Progenitor cell of endocrine pancreas (in vitro differentiated cells): ENCODE data around the gene SMOC2. TPM values are rescaled to one million over a fixed set of nuclear protein-coding genes. Genes with fewer than 3 reads are reported as not detected.
"Not testable (repeated sequence)": the region's sequence is repeated elsewhere in the genome, so short reads cannot be mapped to it uniquely, and the experiment has no call there.

ENCODE experiments used
- DNase-seq: peaks from one replicate; pipeline ENCODE4 v3.0.0; 2021; ENCODE audit warnings: low spot score; ENCODE audit not compliant: unreplicated experiment
- H3K27ac Mint-ChIP-seq: 2 replicates; pipeline ENCODE4 v1.8.0; 2021; ENCODE audit warnings: mild to moderate bottlenecking, moderate library complexity, mixed read lengths
- H3K27me3 Mint-ChIP-seq: 2 replicates; pipeline ENCODE4 v1.8.0; 2021; ENCODE audit warnings: mixed read lengths
- H3K36me3 Mint-ChIP-seq: 2 replicates; pipeline ENCODE4 v1.8.0; 2022; ENCODE audit warnings: mixed read lengths; ENCODE audit not compliant: insufficient read depth
- H3K4me1 Mint-ChIP-seq: 2 replicates; pipeline ENCODE4 v1.8.0; 2021; ENCODE audit warnings: low read depth, mixed read lengths
- H3K4me3 Mint-ChIP-seq: 2 replicates; pipeline ENCODE4 v1.8.0; 2021; ENCODE audit warnings: low read depth, mild to moderate bottlenecking, moderate library complexity, mixed read lengths
- H3K9me3 Mint-ChIP-seq: 2 replicates; pipeline ENCODE4 v1.8.0; 2021; ENCODE audit warnings: low read depth, mixed read lengths
- CTCF ChIP-seq: fragments of 200-600 bp; sonication (generic); IDR thresholded peaks from one replicate; pipeline ENCODE4 v1.5.0; 2021; ENCODE audit warnings: antibody characterized with exemption, mild to moderate bottlenecking; ENCODE audit not compliant: unreplicated experiment
- total RNA-seq: library from RNA; stranded (reverse); gene quantifications from 2 replicates; pipeline ENCODE4 v1.2.1, GENCODE V29; 2021

Gene SMOC2
- total RNA-seq, 1 donor from 2014 or later, result 5.9 TPM

DNA sequence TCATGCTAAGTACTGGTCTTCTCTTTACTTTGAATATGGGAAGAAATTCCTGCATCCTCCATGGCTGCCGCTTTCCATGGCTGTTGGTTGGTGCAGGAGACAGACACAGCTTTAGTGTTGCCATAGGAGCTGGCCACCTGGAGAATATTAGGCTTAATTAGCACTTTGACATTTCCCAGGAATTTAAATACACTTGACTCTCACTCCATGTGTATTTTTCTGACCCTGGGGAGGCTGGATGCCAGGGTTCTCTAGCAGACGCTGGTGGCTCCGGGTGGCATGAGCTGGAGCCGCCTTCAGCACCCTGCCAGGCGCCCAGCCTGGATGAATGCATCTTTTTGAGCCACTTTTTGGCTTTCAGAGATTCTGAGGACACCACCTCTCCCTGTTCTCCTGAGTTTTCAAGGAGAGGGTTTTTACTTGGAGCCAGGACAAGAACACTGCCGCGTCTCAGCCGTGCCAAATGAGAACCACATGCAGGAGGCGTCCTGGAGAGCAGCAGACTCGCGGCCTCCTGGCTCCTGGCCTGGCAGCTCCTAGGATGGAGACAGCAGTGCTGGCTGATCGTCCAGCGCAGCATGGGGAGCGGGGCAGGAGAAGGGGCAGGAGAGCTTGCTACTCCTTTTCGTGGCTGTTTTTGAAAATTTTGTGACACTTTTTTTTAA lies 258.8 kb downstream of the SMOC2 start:
- H3K27me3 Mint-ChIP-seq, result peaks cover 5% of the 10 kb centered on the region
- H3K4me1 Mint-ChIP-seq, result peaks cover 15% of the 10 kb centered on the region
- H3K9me3 Mint-ChIP-seq, result peaks cover 3% of the 10 kb centered on the region
- H3K36me3 Mint-ChIP-seq, result no peaks in the 10 kb centered on the region
- no peak overlapping the region for H3K4me3 Mint-ChIP-seq
- no peak for DNase-seq
- no peak for TF ChIP-seq CTCF
- H3K27ac Mint-ChIP-seq, result peak overlapping the region; percentile 33

DNA sequence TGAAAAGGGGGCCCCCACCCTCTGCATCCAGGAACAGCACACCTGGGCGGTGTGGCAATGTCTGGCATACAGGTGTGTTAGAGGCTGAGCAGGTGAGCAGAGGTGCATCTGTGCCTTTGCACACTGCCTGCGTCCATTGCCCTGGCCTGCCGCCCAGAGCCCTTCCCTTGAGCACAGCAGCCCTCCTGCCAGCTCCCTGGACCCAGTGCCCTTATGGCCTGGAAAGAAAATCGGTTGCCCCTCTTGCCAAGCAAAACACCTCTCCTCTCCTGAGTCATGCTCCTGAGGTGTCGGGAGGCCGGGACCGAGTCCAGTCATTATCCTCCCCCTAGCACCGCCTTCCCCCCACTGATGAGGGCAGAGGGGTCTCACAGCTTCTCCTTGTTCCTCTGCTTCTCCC lies 259.9 kb downstream of the SMOC2 start:
- Mint-ChIP-seq H3K4me1 (peaks cover 7% of the 10 kb centered on the region), H3K36me3 (no peaks in the 10 kb centered on the region), H3K9me3 (peaks cover 3% of the 10 kb centered on the region), H3K4me3 (no peak overlapping the region), H3K27me3 (peaks cover 5% of the 10 kb centered on the region), H3K27ac (no peak overlapping the region)
- TF ChIP-seq CTCF, result no peak
- no peak for DNase-seq

DNA sequence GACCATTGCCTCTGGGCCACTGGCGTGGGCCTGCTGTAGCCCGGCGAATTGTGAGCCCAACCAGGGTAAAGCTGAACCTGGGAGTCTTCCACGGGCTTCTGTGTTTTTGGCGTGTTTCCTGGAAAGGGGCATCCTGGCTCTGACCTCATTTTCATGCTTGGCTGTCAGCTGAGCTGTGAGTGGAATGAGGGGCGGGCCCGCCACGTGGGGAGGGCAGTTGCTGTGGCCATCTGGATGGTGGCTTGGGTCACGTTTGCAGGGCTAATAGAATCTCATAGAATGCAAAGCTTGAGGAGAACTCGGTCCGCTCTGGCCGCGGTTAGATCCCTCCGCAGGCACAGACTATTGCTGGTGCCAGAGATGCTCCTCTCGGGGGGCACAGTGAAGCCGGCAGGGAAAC lies 263.0 kb downstream of the SMOC2 start:
- H3K27me3 Mint-ChIP-seq, result peaks cover 7% of the 10 kb centered on the region
- H3K36me3 Mint-ChIP-seq, result no peaks in the 10 kb centered on the region
- H3K4me3 Mint-ChIP-seq, result no peak overlapping the region
- H3K4me1 Mint-ChIP-seq, result peaks cover 6% of the 10 kb centered on the region
- no peak for TF ChIP-seq CTCF
- H3K9me3 Mint-ChIP-seq, result no peaks in the 10 kb centered on the region
- DNase-seq, result no peak
- H3K27ac Mint-ChIP-seq, result no peak overlapping the region

- H3K9me3 Mint-ChIP-seq, result no peaks in the 10 kb centered on the region
- no peaks in the 10 kb centered on the region for H3K36me3 Mint-ChIP-seq
- H3K4me1 Mint-ChIP-seq, result peaks cover 6% of the 10 kb centered on the region
- no peak for DNase-seq
- H3K4me3 Mint-ChIP-seq, result no peak overlapping the region
- H3K27ac Mint-ChIP-seq, result no peak overlapping the region
- H3K27me3 Mint-ChIP-seq, result peaks cover 7% of the 10 kb centered on the region
- no peak for TF ChIP-seq CTCF
These were observed 263.7 kb downstream of the SMOC2 start for GRCh38 chr6:168704678-168705077.

DNA sequence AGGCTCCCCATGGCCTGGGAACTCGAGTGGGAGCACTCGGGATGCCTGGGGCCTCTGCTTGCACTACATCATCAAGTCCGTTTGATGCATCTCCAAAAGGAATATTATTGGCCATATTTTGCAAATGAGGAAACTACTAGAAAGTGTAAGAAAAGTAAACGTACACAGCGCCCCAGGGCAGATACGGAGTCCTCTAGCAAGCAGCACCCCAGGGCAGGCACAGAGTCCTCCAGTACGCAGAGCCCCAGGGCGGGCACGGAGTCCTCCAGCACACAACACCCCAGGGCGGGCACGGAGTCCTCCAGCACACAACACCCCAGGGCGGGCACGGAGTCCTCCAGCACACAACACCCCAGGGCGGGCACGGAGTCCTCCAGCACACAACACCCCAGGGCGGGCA lies 264.3 kb downstream of the SMOC2 start:
- H3K27ac Mint-ChIP-seq, DNase-seq, H3K9me3 Mint-ChIP-seq, H3K4me1 Mint-ChIP-seq, H3K27me3 Mint-ChIP-seq, H3K4me3 Mint-ChIP-seq, H3K36me3 Mint-ChIP-seq: not testable (repeated sequence)

DNA sequence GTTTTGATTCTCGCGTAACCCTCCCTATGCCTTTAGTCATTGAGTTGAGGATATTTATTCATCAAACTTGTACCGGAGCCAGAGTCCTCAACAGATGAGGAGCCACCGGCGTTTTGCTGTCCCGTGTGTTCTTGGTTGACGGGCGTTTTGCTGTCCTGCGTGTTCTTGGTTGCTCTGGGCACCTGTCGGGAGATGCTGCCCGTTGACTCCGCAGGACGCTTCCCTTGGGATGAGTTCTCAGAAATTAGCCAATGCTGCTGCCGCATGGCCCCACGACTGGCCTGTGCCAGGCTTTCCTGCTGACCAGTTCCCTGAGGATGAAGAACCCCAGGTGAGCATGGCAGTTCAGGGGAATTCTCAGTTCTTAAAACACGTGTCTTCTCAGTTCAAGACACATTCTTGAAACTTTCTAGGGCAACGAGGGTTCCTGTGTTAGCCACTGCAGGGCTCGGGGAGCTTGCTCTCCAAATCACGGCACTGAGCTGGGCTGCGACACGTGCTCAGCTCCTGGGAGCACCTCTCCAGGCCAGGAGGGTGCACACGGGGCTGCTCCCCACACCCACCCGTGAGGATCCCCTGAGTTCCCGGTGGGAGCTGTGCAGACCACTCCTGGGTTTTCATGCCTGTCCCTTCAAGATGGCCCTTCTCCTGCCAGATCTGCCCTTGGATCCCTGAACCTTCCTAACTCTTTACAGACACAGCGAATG lies 265.6 kb downstream of the SMOC2 start:
- Mint-ChIP-seq H3K9me3 (no peaks in the 10 kb centered on the region), H3K27me3 (peaks cover 7% of the 10 kb centered on the region), H3K36me3 (no peaks in the 10 kb centered on the region), H3K27ac (no peak overlapping the region), H3K4me3 (no peak overlapping the region), H3K4me1 (peaks cover 6% of the 10 kb centered on the region)
- TF ChIP-seq CTCF, result no peak
- DNase-seq, result no peak
